ENCODE data around the gene SLC25A28. TPM values are rescaled to one million over a fixed set of nuclear protein-coding genes. Genes with fewer than 3 reads are reported as not detected.

Gene SLC25A28
- total RNA-seq, 2 donors from 2014 or later, result 15.5 to 17.5 TPM

GRCh38 chr10:99659868-99660366 is 39.7 kb upstream of the SLC25A28 start:
- peak overlapping the region; percentile 8 to 41 for H3K27ac ChIP-seq

GRCh38 chr10:99659031-99659867 is 39.0 kb upstream of the SLC25A28 start, which contains the start of gene ENTPD7:
ENTPD7 (plus strand) TSS chr10:99659509; CDS start chr10:99659957, 448 bp downstream.
- H3K27me3 ChIP-seq, result no peaks in the 10 kb centered on the region
- peak within 1 kb of the TSS; percentile 8 to 41 for H3K27ac ChIP-seq
- peak in 1 of 2 donors; percentile 53 for TF ChIP-seq CTCF (IDR thresholded peaks at IDR 0.05)

More at GRCh38 chr10:99659868-99660366, 39.7 kb upstream of the SLC25A28 start:
- no peak for DNase-seq (ENCODE audit: low spot score)
- Histone ChIP-seq H3K4me1 (peaks cover 0 to 30% of the 10 kb centered on the region in 2 donors), H3K36me3 (no peaks in the 10 kb centered on the region), H3K9me3 (no peaks in the 10 kb centered on the region), H3K4me3 (peak overlapping the region; percentile 72 to 90), H3K27me3 (no peaks in the 10 kb centered on the region)
- no peak for TF ChIP-seq CTCF (IDR thresholded peaks at IDR 0.05)

GRCh38 chr10:99658622-99659030 is 38.4 kb upstream of the SLC25A28 start:
- H3K27ac ChIP-seq, result peak overlapping the region in 1 of 2 donors; percentile 41
- no peaks in the 10 kb centered on the region for H3K27me3 ChIP-seq
- no peaks in the 10 kb centered on the region for H3K36me3 ChIP-seq
- DNase-seq (ENCODE audit: low spot score), result peak; percentile 73
- peaks cover 0 to 30% of the 10 kb centered on the region in 2 donors for H3K4me1 ChIP-seq
- H3K9me3 ChIP-seq, result no peaks in the 10 kb centered on the region
- no peak for TF ChIP-seq CTCF (IDR thresholded peaks at IDR 0.05)
- H3K4me3 ChIP-seq, result peak overlapping the region; percentile 72 to 90

More at GRCh38 chr10:99659031-99659867, 39.0 kb upstream of the SLC25A28 start, which contains the start of gene ENTPD7:
- peak within 1 kb of the TSS; percentile 72 to 90 for H3K4me3 ChIP-seq
- DNase-seq (ENCODE audit: low spot score), result peak; percentile 92
- H3K9me3 ChIP-seq, result no peaks in the 10 kb centered on the region
- no peaks in the 10 kb centered on the region for H3K36me3 ChIP-seq
- peaks cover 0 to 30% of the 10 kb centered on the region in 2 donors for H3K4me1 ChIP-seq

GRCh38 chr10:99656199-99657064 is 36.2 kb upstream of the SLC25A28 start:
- Histone ChIP-seq H3K9me3 (no peaks in the 10 kb centered on the region), H3K36me3 (no peaks in the 10 kb centered on the region), H3K27me3 (no peaks in the 10 kb centered on the region), H3K4me1 (peaks cover 0 to 25% of the 10 kb centered on the region in 2 donors), H3K4me3 (no peak overlapping the region), H3K27ac (no peak overlapping the region)
- TF ChIP-seq CTCF (IDR thresholded peaks at IDR 0.05), result no peak
- DNase-seq (ENCODE audit: low spot score), result no peak

GRCh38 chr10:99654390-99655175 is 34.3 kb upstream of the SLC25A28 start:
- no peak for DNase-seq (ENCODE audit: low spot score)
- no peak overlapping the region for H3K27ac ChIP-seq
- H3K4me3 ChIP-seq, result no peak overlapping the region
- TF ChIP-seq CTCF (IDR thresholded peaks at IDR 0.05), result no peak
- H3K27me3 ChIP-seq, result no peaks in the 10 kb centered on the region
- H3K4me1 ChIP-seq, result peaks cover 0 to 7% of the 10 kb centered on the region in 2 donors
- no peaks in the 10 kb centered on the region for H3K9me3 ChIP-seq
- H3K36me3 ChIP-seq, result no peaks in the 10 kb centered on the region
